ENCODE measurements around the gene TTYH1.

TTYH1 gene

DNA sequence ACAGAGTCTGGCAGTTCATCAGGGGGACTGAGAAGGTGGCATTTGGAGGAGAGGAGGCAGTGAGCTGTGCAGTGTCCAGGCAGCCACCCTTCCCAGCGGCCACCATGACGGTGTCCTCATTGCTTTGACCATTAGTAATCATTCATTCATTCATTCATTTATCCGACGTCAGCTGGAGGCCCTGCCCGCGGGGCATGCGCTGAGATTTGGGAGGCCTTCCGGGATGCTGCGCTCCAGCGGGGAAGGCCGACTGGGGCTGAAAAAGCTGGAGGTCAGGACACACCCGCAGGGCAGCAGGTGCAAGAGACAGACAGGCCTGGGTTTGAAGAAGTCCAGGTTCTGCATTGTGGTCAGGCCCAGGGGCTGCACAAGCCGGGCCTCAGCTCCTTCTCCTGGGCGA is 8.9 kb downstream of the TTYH1 start:
- no peak overlapping the region for H3K4me3 ChIP-seq (ENCODE audit: control insufficient read depth, low read depth, low read length)
- no peak for DNase-seq (ENCODE audit: low read depth)
- TF ChIP-seq, protein P1, sequence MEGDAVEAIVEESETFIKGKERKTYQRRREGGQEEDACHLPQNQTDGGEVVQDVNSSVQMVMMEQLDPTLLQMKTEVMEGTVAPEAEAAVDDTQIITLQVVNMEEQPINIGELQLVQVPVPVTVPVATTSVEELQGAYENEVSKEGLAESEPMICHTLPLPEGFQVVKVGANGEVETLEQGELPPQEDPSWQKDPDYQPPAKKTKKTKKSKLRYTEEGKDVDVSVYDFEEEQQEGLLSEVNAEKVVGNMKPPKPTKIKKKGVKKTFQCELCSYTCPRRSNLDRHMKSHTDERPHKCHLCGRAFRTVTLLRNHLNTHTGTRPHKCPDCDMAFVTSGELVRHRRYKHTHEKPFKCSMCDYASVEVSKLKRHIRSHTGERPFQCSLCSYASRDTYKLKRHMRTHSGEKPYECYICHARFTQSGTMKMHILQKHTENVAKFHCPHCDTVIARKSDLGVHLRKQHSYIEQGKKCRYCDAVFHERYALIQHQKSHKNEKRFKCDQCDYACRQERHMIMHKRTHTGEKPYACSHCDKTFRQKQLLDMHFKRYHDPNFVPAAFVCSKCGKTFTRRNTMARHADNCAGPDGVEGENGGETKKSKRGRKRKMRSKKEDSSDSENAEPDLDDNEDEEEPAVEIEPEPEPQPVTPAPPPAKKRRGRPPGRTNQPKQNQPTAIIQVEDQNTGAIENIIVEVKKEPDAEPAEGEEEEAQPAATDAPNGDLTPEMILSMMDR (conservative IDR thresholded peaks at IDR 0.05; ENCODE audit: control insufficient read depth, insufficient read depth, low read depth, low read length): no peak

GRCh38 chr19:54424660-54425381 is 9.6 kb downstream of the TTYH1 start:
- no peak for DNase-seq (ENCODE audit: low read depth)
- TF ChIP-seq, protein P1 (conservative IDR thresholded peaks at IDR 0.05; ENCODE audit: control insufficient read depth, insufficient read depth, low read depth, low read length): no peak
- H3K4me3 ChIP-seq (ENCODE audit: control insufficient read depth, low read depth, low read length): no peak overlapping the region

- DNase-seq (ENCODE audit: low read depth): no peak
- TF ChIP-seq, protein P1 (conservative IDR thresholded peaks at IDR 0.05; ENCODE audit: control insufficient read depth, insufficient read depth, low read depth, low read length): no peak
- no peak overlapping the region for H3K4me3 ChIP-seq (ENCODE audit: control insufficient read depth, low read depth, low read length)
Measured at GRCh38 chr19:54425382-54425723, 10.1 kb downstream of the TTYH1 start.

GRCh38 chr19:54426291-54426931 is 11.1 kb downstream of the TTYH1 start:
- no peak for DNase-seq (ENCODE audit: low read depth)
- TF ChIP-seq, protein P1 (conservative IDR thresholded peaks at IDR 0.05; ENCODE audit: control insufficient read depth, insufficient read depth, low read depth, low read length): no peak

GRCh38 chr19:54427586-54427985 is 12.3 kb downstream of the TTYH1 start:
- TF ChIP-seq, protein P1 (conservative IDR thresholded peaks at IDR 0.05; ENCODE audit: control insufficient read depth, insufficient read depth, low read depth, low read length): no peak
- no peak for DNase-seq (ENCODE audit: low read depth)
- no peak overlapping the region for H3K4me3 ChIP-seq (ENCODE audit: control insufficient read depth, low read depth, low read length)

More at GRCh38 chr19:54426291-54426931, 11.1 kb downstream of the TTYH1 start:
- H3K4me3 ChIP-seq (ENCODE audit: control insufficient read depth, low read depth, low read length): no peak overlapping the region

GRCh38 chr19:54428323-54429175 is 13.3 kb downstream of the TTYH1 start:
- TF ChIP-seq, protein P1 (conservative IDR thresholded peaks at IDR 0.05; ENCODE audit: control insufficient read depth, insufficient read depth, low read depth, low read length): no peak
- H3K4me3 ChIP-seq (ENCODE audit: control insufficient read depth, low read depth, low read length): no peak overlapping the region
- DNase-seq (ENCODE audit: low read depth): no peak
